NCI-H774 (cell line): Measurements from ENCODE around the gene LGALSL.

ENCODE experiments used
- DNase-seq: peaks from one replicate; lab custom pipeline; 2025; lab: John Stamatoyannopoulos, UW

LGALSL gene

GRCh38 chr2:64471600-64471999 is 17.6 kb downstream of the LGALSL start:
- no peak for DNase-seq

- DNase-seq = no peak
These were observed 18.9 kb downstream of the LGALSL start for GRCh38 chr2:64472881-64473280.

DNA sequence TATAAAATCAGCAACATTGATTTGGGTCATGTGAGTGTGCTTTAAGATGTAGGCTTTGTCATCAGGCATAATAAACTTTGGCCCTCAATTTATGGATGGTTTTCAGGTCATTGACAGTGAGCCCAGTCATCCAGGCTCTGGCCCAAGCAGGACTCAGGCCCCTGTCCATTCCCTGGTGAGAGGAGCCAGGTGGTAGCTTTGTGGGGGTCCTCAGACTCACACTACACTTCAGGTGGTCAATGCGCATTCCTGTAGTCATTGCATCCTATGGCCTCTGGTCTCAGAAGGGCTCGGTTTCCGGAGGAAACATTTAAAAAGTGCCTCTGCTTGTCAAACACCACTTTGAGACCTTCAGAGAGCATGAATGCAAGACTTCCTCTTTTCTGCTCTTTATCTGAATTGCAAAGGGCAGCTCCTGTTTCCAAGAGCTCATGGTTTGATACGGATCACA is 20.2 kb downstream of the LGALSL start:
- no peak for DNase-seq

- no peak for DNase-seq
These were observed 20.7 kb downstream of the LGALSL start for GRCh38 chr2:64474636-64475035.

DNA sequence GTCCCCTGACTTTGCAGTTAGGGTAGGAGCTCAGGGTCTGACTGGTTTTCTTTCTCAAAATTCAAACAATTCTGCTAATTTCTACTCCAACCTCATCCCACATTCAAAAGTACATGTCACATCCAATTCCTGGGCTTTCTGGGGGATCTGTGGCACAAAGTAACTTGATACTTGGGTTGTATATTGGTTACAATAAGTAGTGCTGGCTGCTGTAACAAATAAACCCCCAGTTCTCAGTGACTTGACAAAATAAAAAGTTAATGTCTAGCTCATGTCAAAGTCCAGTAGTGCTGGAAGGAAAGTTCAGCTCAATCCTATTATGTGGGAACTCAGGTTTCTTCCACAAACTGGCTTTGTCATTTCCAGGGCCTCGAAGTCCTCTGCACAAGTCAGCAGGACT is 23.1 kb downstream of the LGALSL start:
- no peak for DNase-seq

DNA sequence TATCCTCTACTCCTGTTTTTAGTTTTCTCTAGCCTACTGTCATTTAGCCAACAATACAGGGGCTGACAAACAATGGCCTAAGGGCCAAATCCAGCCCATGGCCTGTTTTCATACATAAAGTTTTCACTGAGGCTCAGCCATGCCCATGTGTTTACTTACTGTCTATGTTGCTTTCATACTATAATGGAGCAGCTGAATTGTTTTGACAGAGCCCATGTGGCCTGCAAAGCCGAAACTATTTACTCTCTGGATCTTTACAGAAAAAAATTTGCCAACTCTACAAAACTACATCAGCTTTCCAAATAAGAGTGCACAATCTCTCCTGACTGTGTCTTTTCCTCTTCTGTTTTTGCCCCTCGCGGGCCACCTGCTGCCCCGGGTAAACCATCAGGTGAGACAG is 24.0 kb downstream of the LGALSL start:
- DNase-seq = no peak

GRCh38 chr2:64478502-64479230 is 24.7 kb downstream of the LGALSL start:
- no peak for DNase-seq

DNA sequence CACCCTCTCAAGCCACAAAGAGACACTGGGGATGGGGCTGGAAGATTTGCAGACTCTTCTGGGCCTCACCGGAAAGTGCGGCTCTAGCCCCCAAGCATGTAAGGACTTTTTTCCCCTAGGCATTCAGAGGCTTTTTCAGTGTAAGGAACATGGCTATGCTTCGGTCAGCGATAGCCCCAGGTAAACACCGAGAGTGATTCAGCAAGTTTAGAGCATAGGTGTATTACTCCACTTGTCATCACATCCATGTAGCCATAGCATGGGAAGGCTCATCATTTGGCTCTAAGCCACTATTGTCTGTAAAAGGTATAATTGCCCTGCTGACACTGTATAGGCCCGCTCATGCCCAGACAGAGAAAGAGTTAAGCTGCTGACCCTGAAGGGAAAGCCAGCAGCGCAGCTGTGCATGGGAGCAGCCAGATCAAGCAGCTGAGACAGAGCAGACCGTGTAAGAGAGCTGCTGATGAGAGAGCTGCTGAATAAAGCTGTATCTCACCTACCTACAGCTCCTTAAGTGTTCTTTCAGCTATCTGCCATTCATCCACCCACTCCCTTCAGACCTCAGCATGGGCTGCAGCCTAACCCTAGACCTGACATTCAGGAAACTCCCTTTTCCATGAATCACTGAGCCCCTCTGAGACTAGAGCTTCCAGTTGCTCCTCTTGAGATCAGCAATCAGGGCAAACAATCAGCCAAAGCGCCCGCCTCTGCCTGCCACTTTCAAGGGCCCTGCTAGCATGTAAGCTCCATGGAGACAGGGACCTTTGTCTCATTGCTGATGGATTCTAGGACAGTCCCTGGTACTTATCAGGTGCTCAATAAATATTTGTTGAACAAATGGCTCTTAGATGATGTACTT is 25.5 kb downstream of the LGALSL start:
- peak; percentile 44 for DNase-seq

DNA sequence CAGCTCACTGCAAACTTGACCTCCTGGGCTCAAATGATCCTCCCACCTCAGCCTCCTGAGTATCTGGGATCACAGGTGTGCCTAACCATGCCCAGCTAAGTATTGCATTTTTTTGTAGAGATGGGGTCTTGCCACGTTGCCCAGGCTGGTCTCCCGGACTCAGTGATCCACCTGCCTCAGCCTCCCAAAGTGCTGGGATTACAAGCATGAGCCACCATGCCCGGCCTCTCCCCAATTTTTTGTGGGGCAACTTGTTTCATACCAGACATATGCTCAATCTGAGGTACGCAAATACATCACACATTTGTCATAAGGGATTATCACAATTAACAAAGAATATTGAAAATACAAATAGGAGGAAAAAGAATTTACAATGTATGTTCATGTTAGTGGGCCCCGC is 27.7 kb downstream of the LGALSL start:
- DNase-seq = no peak

DNA sequence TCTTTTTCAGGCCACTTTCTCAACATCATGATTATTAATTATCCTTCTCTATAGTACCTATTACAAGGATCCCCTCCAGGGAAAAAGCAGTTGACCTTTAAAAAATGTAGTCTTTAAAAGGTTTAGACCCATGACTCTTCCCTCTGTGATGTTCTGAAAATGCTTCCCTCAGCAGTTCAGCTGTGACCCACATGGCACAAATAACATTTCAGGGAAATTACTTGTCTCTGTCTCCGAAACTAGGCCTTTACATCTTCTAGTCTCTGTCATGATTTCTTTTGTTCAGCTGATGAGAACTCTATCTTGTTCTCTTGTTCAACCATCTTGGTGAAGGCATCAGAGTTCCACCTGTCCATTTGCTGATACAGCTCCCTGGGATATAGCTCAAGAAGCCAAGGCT is 28.3 kb downstream of the LGALSL start:
- DNase-seq = no peak

DNA sequence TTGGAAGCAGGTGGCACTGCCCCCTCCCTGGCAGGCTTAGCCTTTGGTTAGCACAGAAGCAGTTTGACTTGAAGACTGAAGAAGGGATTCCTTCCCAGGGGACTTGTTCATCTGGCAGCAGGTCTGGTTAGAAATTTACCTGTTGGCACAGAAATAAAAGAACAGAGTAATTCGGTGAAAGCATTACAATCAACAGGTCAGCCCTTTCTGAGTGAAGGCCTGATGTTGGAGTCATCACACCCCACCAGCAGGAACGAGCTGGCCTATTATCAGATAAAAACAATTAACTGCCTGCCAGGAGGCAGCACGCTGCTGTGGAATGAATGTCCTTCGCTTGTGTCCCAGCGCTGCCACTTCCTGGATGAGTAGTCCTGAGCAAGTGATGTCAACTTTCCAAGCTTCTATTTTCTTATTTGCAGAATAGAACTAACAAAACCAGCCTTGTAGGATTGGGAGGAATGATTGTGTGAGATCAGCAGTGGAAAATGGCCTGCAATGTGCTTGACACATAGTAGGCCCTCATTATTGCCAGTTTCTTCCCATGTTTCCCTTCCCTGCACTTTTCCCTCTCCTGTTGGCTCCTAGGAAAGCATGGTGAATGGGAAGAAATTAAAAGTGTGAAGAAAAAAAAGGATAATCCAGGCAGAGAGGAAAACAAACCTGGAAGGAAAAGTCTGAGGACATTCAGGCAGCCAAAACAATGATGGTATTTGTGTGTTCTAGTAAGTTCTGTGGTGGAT is 29.0 kb downstream of the LGALSL start:
- no peak for DNase-seq

- no peak for DNase-seq
These were observed 31.4 kb downstream of the LGALSL start for GRCh38 chr2:64485331-64485730.

GRCh38 chr2:64485961-64486360 is 32.0 kb downstream of the LGALSL start:
- peak; percentile 29 for DNase-seq

GRCh38 chr2:64487256-64488049 is 33.5 kb downstream of the LGALSL start:
- DNase-seq = no peak

GRCh38 chr2:64488050-64488974 is 34.4 kb downstream of the LGALSL start:
- peak; percentile 26 for DNase-seq

- no peak for DNase-seq
These were observed 35.3 kb downstream of the LGALSL start for GRCh38 chr2:64489081-64489751.

- DNase-seq = no peak
These were observed 37.5 kb downstream of the LGALSL start for GRCh38 chr2:64491426-64491825.

- no peak for DNase-seq
These were observed 38.3 kb downstream of the LGALSL start for GRCh38 chr2:64492272-64492671.

DNA sequence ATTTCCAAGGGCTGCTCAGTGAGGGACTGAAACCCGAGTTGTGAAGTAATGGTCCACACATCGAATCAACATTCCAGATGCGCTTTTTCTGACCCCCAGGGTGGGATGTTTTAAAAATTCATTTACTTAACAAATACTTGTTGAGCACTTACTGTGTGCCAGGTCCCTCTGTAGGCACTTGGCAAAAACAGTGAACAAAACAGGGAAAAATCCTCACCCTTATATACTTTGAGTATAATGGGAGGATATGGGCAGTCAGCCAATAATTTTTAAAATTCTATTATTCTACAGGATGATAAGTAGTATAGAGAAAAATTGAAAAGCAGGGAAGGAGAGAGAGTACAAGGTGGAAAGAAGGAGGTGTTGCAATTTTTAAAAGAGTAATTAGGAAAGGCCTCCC is 38.9 kb downstream of the LGALSL start:
- DNase-seq = no peak

GRCh38 chr2:64493788-64494187 is 39.8 kb downstream of the LGALSL start:
- DNase-seq = no peak
